ENCODE data around the gene EVC2. TPM values are rescaled to one million over a fixed set of nuclear protein-coding genes. Genes with fewer than 3 reads are reported as not detected.

The EVC2 gene
- total and polyA plus RNA-seq, 9 of the 15 experiments (the other 6 are each of a cell fraction or from before 2014, with no cell fraction given), result 0.03 to 0.55 (median 0.38) TPM; not detected in 1

DNA sequence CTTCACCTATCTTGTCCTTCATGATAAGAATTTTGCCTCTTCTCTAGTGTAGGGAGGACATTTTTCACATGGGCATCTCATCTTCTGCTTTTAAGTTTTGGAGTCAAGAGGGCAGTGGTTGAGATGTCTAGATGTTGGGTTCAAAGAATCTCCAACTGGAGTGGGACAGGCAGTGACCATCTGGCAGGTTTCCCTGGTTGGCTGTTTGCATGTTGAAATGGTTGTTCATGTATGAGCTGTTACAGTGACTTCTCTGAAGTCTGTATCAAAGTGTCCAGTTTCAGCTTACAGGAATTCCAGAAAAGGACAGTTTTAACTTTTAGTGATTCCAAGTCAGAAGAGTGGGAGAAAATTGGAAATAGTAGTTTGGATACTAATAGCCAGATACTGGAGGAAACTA is 192.7 kb downstream of the EVC2 start:
- Histone ChIP-seq H3K4me1 (replicated peaks in 1 of 2; ENCODE audit: control insufficient read depth in 2 of 2, insufficient read depth in 2 of 2, low read length in 2 of 2) (no peaks in the 10 kb centered on the region), H3K9me1 (ENCODE audit: control insufficient read depth, insufficient read depth, low read length) (no peaks in the 10 kb centered on the region), H4K20me1 (replicated peaks; ENCODE audit: control insufficient read depth, insufficient read depth, low read length) (no peaks in the 10 kb centered on the region), H3K9me3 (replicated peaks; ENCODE audit: control insufficient read depth, insufficient read depth, low read depth, low read length) (no peaks in the 10 kb centered on the region), H2AFZ (ENCODE audit: low read depth, low read length) (no peak overlapping the region), H3K27ac (ENCODE audit: extremely low read depth, low read depth, low read length) (no peak overlapping the region), H3K27me3 (ENCODE audit: control insufficient read depth in 2 of 2, insufficient read depth in 2 of 2, low read length in 2 of 2) (no peaks in the 10 kb centered on the region), H3K9ac (ENCODE audit: insufficient read depth in 1 of 2, low read depth in 2 of 2, low read length in 2 of 2) (no peak overlapping the region), H3K4me3 (no peak overlapping the region), H3K79me2 (ENCODE audit: control insufficient read depth, insufficient read depth, low read length) (no peaks in the 10 kb centered on the region), H3K36me3 (ENCODE audit: control insufficient read depth, insufficient read depth, low read length) (no peaks in the 10 kb centered on the region), H3K4me2 (ENCODE audit: insufficient read depth, low read length) (no peak overlapping the region)
- in situ Hi-C loops (cut with MboI) (no loop called here), intact Hi-C loops (cut with micrococcal nuclease) (no loop called here)
- CTCF ChIA-PET (ENCODE audit: low intra/inter-chr PET ratio), result no interaction called here
- POLR2A ChIA-PET, result no interaction called here
- FAIRE-seq (no peak), DNase-seq (ENCODE audit: extremely low read depth in 1 of 4, low spot score in 3 of 4) (no peak), ATAC-seq (no peak)
- BruUV-seq (replicated peaks), result no TSS peak
- no peak for TF ChIP-seq THRAP3 (IDR thresholded peaks at IDR 0.05; ENCODE audit: borderline replicate concordance)
- no peak for TF ChIP-seq CBFA2T3 (IDR thresholded peaks at IDR 0.05)

Other genes with a start within 250 kb of the EVC2 start
- 0.91 and 2.3 TPM in 2 replicates for gene EVC, start 2.6 kb upstream of the EVC2 start, total RNA-seq (2014; rRNA removed)
- gene EVC, start 2.6 kb upstream of the EVC2 start, total RNA-seq (2014; rRNA removed; fragmentation: Illumina TruSeq; extraction: Trizol), result 1.1 and 1.2 TPM in 2 replicates
- gene EVC, start 2.6 kb upstream of the EVC2 start, total RNA-seq (2015; rRNA removed; fragmentation: Illumina TruSeq; extraction: Trizol), result 1.4 and 1.7 TPM in 2 replicates
- 3.2 and 3.4 TPM in 2 replicates for gene EVC, start 2.6 kb upstream of the EVC2 start, total RNA-seq (2021)
- 0.01 and 0.22 TPM in 2 replicates for gene EVC, start 2.6 kb upstream of the EVC2 start, polyA plus RNA-seq (2011; rRNA removed)
- gene EVC, start 2.6 kb upstream of the EVC2 start, polyA plus RNA-seq (2014; fragmentation: Illumina TruSeq; extraction: Trizol), result 1.2 and 1.5 TPM in 2 replicates
- under 1 TPM; 0.03 to 0.08 TPM for gene EVC, start 2.6 kb upstream of the EVC2 start, polyA plus RNA-seq (2014; fragmentation: Nextera tagmentation; extraction: Ambion mirVana)
- gene EVC, start 2.6 kb upstream of the EVC2 start, polyA plus RNA-seq (2014; rRNA removed), result 2.6 and 2.7 TPM in 2 replicates
- gene CRMP1, start 184.5 kb upstream of the EVC2 start, total RNA-seq (2014; rRNA removed), result not detected in 2 replicates
- gene CRMP1, start 184.5 kb upstream of the EVC2 start, total RNA-seq (2014; rRNA removed; fragmentation: Illumina TruSeq; extraction: Trizol), result not detected in 2 replicates
- not detected in 2 replicates for gene CRMP1, start 184.5 kb upstream of the EVC2 start, total RNA-seq (2015; rRNA removed; fragmentation: Illumina TruSeq; extraction: Trizol)
- gene CRMP1, start 184.5 kb upstream of the EVC2 start, total RNA-seq (2021), result 0.04 and 0.13 TPM in 2 replicates
- gene CRMP1, start 184.5 kb upstream of the EVC2 start, polyA plus RNA-seq (2011; rRNA removed), result not detected in 2 replicates
- gene CRMP1, start 184.5 kb upstream of the EVC2 start, polyA plus RNA-seq (2014; fragmentation: Illumina TruSeq; extraction: Trizol), result not detected in 2 replicates
- gene CRMP1, start 184.5 kb upstream of the EVC2 start, polyA plus RNA-seq (2014; fragmentation: Nextera tagmentation; extraction: Ambion mirVana), result under 1 TPM in 1 of 2 experiments, not detected in 1; 0.03 TPM
- not detected in 2 replicates for gene CRMP1, start 184.5 kb upstream of the EVC2 start, polyA plus RNA-seq (2014; rRNA removed)